Tibial nerve (tissue), 3 donors: ENCODE measurements around the gene ROS1.

Source experiments
- POLR2A ChIP-seq, 2 donors: fragments of 450-650 bp; IDR thresholded peaks; one replicate each; pipeline ENCODE4 v1.6.1; 2017; ENCODE audit warnings: antibody characterized with exemption in 2 of 2, mild to moderate bottlenecking in 2 of 2, moderate library complexity in 2 of 2
- TF ChIP-seq, protein P1 (sequence below), 5 experiments: fragments of 200-600 bp in 3 of 5; fragments of 450-650 bp in 2 of 5; sonication (generic) in 3 of 5; IDR thresholded peaks; one replicate each; pipeline ENCODE4 v1.5.1; 2016 to 2019; ENCODE audit warnings: antibody characterized with exemption in 5 of 5, mild to moderate bottlenecking in 3 of 5, moderate library complexity in 2 of 5

DNA sequence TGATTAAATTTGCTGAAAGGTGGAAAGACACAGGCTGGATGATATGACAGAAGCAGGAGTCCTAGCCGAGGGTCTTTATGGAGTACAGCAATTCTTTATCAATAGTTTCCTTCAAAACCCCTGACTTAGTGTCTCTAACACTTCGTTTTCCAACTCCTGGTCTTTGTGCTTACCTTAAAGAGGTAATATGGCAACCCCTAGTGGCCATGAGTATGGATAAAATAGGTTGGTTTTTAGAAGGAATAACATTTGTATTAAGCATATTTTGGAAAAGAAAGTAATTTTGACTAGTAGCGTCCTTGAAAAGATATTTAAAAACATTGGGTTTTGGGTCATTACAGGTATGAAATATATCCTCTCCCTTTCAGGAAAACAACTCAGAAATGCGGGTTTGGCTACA lies 108.5 kb downstream of the ROS1 start:
- no peak for TF ChIP-seq POLR2A (IDR thresholded peaks at IDR 0.05)
- TF ChIP-seq, protein P1, sequence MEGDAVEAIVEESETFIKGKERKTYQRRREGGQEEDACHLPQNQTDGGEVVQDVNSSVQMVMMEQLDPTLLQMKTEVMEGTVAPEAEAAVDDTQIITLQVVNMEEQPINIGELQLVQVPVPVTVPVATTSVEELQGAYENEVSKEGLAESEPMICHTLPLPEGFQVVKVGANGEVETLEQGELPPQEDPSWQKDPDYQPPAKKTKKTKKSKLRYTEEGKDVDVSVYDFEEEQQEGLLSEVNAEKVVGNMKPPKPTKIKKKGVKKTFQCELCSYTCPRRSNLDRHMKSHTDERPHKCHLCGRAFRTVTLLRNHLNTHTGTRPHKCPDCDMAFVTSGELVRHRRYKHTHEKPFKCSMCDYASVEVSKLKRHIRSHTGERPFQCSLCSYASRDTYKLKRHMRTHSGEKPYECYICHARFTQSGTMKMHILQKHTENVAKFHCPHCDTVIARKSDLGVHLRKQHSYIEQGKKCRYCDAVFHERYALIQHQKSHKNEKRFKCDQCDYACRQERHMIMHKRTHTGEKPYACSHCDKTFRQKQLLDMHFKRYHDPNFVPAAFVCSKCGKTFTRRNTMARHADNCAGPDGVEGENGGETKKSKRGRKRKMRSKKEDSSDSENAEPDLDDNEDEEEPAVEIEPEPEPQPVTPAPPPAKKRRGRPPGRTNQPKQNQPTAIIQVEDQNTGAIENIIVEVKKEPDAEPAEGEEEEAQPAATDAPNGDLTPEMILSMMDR (IDR thresholded peaks at IDR 0.05) = no peak
